SK-N-SH treated with all-trans-retinoic acid at 6 μM for 48 hours (cell line): ENCODE results near the gene ANKDD1A.

Experiments
- ARNTL ChIP-seq: fragments of 450-650 bp; formaldehyde crosslinking; IDR thresholded peaks from 2 replicates; pipeline ENCODE4 v1.5.0; 2020; ENCODE audit warnings: low read depth, mild to moderate bottlenecking, moderate library complexity, borderline replicate concordance
- BACH2 ChIP-seq: fragments of 250-450 bp; sonication (Bioruptor Pico); IDR thresholded peaks from 2 replicates; pipeline ENCODE4 v1.9.0; 2021; ENCODE audit warnings: mild to moderate bottlenecking, borderline replicate concordance
- CREB5 ChIP-seq: fragments of 250-450 bp; sonication (Bioruptor Pico); IDR thresholded peaks from 2 replicates; pipeline ENCODE4 v1.5.1; 2020; ENCODE audit warnings: low read depth, mild to moderate bottlenecking, moderate library complexity
- GLIS3 ChIP-seq: fragments of 250-450 bp; sonication (Bioruptor Pico); IDR thresholded peaks from 2 replicates; pipeline ENCODE4 v1.5.0; 2020; ENCODE audit warnings: mild to moderate bottlenecking, moderate library complexity
- SNAI2 ChIP-seq: fragments of 250-450 bp; sonication (Bioruptor Pico); IDR thresholded peaks from 2 replicates; pipeline ENCODE4 v1.5.0; 2020; ENCODE audit warnings: mild to moderate bottlenecking, moderate library complexity
- TOX ChIP-seq: fragments of 250-450 bp; sonication (Bioruptor Pico); IDR thresholded peaks from 2 replicates; pipeline ENCODE4 v1.8.0; 2021; ENCODE audit warnings: mild to moderate bottlenecking, moderate library complexity, borderline replicate concordance
- TSHZ2 ChIP-seq: fragments of 250-450 bp; sonication (Bioruptor Pico); IDR thresholded peaks from 2 replicates; pipeline ENCODE4 v1.5.0; 2020; ENCODE audit warnings: mild to moderate bottlenecking, moderate library complexity
- ZFP3 ChIP-seq: fragments of 250-450 bp; sonication (Bioruptor Pico); IDR thresholded peaks from 2 replicates; pipeline ENCODE4 v1.5.0; 2020; ENCODE audit warnings: mild to moderate bottlenecking, moderate library complexity
- ZFP30 ChIP-seq: fragments of 450-650 bp; formaldehyde crosslinking; IDR thresholded peaks from 2 replicates; pipeline ENCODE4 v1.5.0; 2022; ENCODE audit warnings: mild to moderate bottlenecking, moderate library complexity
- ZNF565 ChIP-seq: fragments of 450-650 bp; formaldehyde crosslinking; conservative IDR thresholded peaks from 2 replicates; pipeline ENCODE4 v1.5.0; 2020; ENCODE audit warnings: low read depth, mild to moderate bottlenecking, moderate library complexity
- ZNF8 ChIP-seq: fragments of 450-650 bp; formaldehyde crosslinking; IDR thresholded peaks from 2 replicates; pipeline ENCODE4 v1.5.0; 2020; ENCODE audit warnings: mild to moderate bottlenecking, moderate library complexity
- TF ChIP-seq, protein P1 (sequence below): fragments of 250-450 bp; sonication (Bioruptor Pico); IDR thresholded peaks from 2 replicates; pipeline ENCODE4 v1.8.0; 2020; ENCODE audit warnings: mild to moderate bottlenecking, moderate library complexity, borderline replicate concordance

DNA sequence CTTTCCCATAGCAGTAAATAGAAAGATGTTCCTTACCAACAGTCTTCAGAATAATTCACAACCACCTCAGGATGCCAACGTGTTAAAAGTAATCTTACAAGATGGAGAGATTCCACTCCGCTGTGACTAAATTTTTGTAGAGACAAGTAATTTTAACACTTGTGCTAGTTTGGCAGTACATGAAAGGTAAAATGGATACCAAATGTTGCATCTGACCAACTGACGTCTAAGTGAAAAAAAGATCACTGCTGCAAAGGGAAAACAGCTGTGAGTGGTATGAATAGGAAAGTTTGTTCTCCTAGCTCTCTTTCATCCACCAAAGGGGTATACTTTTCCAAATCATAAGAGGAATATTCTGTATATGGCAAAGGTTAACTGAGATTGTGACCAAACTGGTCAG lies 75.4 kb downstream of the ANKDD1A start:
- TF ChIP-seq CREB5 (CRISPR knock-in tag) (no peak), ZFP3 (CRISPR knock-in tag) (no peak), ARNTL (CRISPR knock-in tag) (no peak), TSHZ2 (CRISPR knock-in tag) (no peak), SNAI2 (CRISPR knock-in tag) (no peak), ZFP30 (CRISPR knock-in tag) (no peak), ZNF565 (no peak), ZNF8 (CRISPR knock-in tag) (no peak), TOX (CRISPR knock-in tag) (no peak), GLIS3 (CRISPR knock-in tag) (no peak), BACH2 (CRISPR knock-in tag) (no peak)
- TF ChIP-seq, protein P1, sequence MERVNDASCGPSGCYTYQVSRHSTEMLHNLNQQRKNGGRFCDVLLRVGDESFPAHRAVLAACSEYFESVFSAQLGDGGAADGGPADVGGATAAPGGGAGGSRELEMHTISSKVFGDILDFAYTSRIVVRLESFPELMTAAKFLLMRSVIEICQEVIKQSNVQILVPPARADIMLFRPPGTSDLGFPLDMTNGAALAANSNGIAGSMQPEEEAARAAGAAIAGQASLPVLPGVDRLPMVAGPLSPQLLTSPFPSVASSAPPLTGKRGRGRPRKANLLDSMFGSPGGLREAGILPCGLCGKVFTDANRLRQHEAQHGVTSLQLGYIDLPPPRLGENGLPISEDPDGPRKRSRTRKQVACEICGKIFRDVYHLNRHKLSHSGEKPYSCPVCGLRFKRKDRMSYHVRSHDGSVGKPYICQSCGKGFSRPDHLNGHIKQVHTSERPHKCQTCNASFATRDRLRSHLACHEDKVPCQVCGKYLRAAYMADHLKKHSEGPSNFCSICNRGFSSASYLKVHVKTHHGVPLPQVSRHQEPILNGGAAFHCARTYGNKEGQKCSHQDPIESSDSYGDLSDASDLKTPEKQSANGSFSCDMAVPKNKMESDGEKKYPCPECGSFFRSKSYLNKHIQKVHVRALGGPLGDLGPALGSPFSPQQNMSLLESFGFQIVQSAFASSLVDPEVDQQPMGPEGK (CRISPR knock-in tag) = no peak
